ENCODE results near the gene SNX8.
"Not testable (repeated sequence)": the region's sequence is repeated elsewhere in the genome, so short reads cannot be mapped to it uniquely, and the experiment has no call there.

The SNX8 gene

GRCh38 chr7:2314209-2314955 is at the start of gene SNX8:
TSS of gene SNX8 (minus strand) at chr7:2314441. CDS start at chr7:2314421, 20 bp downstream.
- DNase-seq: peak; percentile 95

- DNase-seq: no peak
These were observed 48.3 kb upstream of the SNX8 start for GRCh38 chr7:2362385-2363088.

- DNase-seq: no peak
These were observed 46.6 kb upstream of the SNX8 start for GRCh38 chr7:2360796-2361195.

- no peak for DNase-seq
These were observed 45.4 kb upstream of the SNX8 start for GRCh38 chr7:2359610-2360009.

GRCh38 chr7:2358968-2359527 is 44.8 kb upstream of the SNX8 start:
- DNase-seq: no peak

- no peak for DNase-seq
These were observed 43.3 kb upstream of the SNX8 start for GRCh38 chr7:2357571-2357970.

GRCh38 chr7:2357165-2357564 is 42.9 kb upstream of the SNX8 start:
- no peak for DNase-seq

GRCh38 chr7:2355705-2356008 is 41.4 kb upstream of the SNX8 start:
- no peak for DNase-seq

GRCh38 chr7:2354939-2355704 is 40.9 kb upstream of the SNX8 start:
- peak; percentile 35 for DNase-seq

GRCh38 chr7:2354186-2354938 is 40.1 kb upstream of the SNX8 start, which contains the start of gene EIF3B:
TSS of gene EIF3B (plus strand) at chr7:2354827. CDS start at chr7:2354922, 95 bp downstream.
- peak; percentile 85 for DNase-seq

GRCh38 chr7:2353936-2354185 is 39.6 kb upstream of the SNX8 start:
- DNase-seq: peak; percentile 92

GRCh38 chr7:2353113-2353935 is 39.1 kb upstream of the SNX8 start:
- no peak for DNase-seq

- no peak for DNase-seq
These were observed 36.6 kb upstream of the SNX8 start for GRCh38 chr7:2350861-2351260.

GRCh38 chr7:2350055-2350454 is 35.8 kb upstream of the SNX8 start:
- no peak for DNase-seq

- not testable (repeated sequence) for DNase-seq
These were observed 33.3 kb upstream of the SNX8 start for GRCh38 chr7:2347351-2348063.

- DNase-seq: no peak
These were observed 22.5 kb upstream of the SNX8 start for GRCh38 chr7:2336626-2337299.

- DNase-seq: not testable (repeated sequence)
These were observed 18.5 kb upstream of the SNX8 start for GRCh38 chr7:2332606-2333231.

- DNase-seq: no peak
These were observed 17.5 kb upstream of the SNX8 start for GRCh38 chr7:2331707-2332106.

- no peak for DNase-seq
These were observed 16.3 kb upstream of the SNX8 start for GRCh38 chr7:2330493-2330892.

- no peak for DNase-seq
These were observed 12.7 kb upstream of the SNX8 start for GRCh38 chr7:2326951-2327350.

Data from activated CD8-positive, alpha-beta memory T cell treated with anti-CD3 and anti-CD28 coated beads, Interleukin-2, amount 50 U/mL, for 4 hours (primary cell).